HepG2 (cell line): ENCODE data around the gene PCGF3. TPM values are rescaled to one million over a fixed set of nuclear protein-coding genes. Genes with fewer than 3 reads are reported as not detected.

Experiments
- ATAC-seq: fragments of 200-7000 bp; cut with Tn5 transposase; 3 replicates; pipeline ENCODE4 v1.9.1; 2020; ENCODE audit warnings: mild to moderate bottlenecking, moderate library complexity
- BruUV-seq: library from RNA; stranded (reverse); fragments of 400-500 nt; replicated peaks from 2 replicates; lab custom pipeline; 2021; lab: Mats Ljungman, UMichigan
- CTCF ChIA-PET: fragments of 300-600 bp; formaldehyde crosslinking; extraction: SDS; loops from one replicate; lab custom pipeline; 2021; ENCODE audit warnings: low total read pairs, inconsistent platforms, low intra/inter-chr PET ratio; lab: Yijun Ruan, JAX
- POLR2A ChIA-PET: fragments of 350-600 bp; sonication (Branson Sonifier 250); formaldehyde crosslinking; loops from one replicate; lab custom pipeline; 2020; ENCODE audit warnings: antibody characterized with exemption, inconsistent platforms; lab: Yijun Ruan, JAX
- DNase-seq: peaks from one replicate; pipeline ENCODE4 v3.0.0-alpha.2; 2015; ENCODE audit warnings: low spot score
- FAIRE-seq: peaks from 3 replicates; lab custom pipeline; 2011; peaks lifted over from hg19 to GRCh38; lab: Jason Lieb, UNC
- H2AFZ ChIP-seq: one replicate; pipeline ENCODE4 v1.6.1; 2011; ENCODE audit warnings: low read length, inconsistent platforms
- H3K27ac ChIP-seq: fragments of 300-600 bp; 3 replicates; pipeline ENCODE4 v1.8.0; 2011; ENCODE audit warnings: mixed run types, mild to moderate bottlenecking, mixed read lengths, low read length, inconsistent platforms; ENCODE audit not compliant: insufficient read depth; ENCODE audit errors: extremely low read length
- H3K27me3 ChIP-seq, 2 experiments: fragments of 200-600 bp in 1 of 2; 2 replicates in 1 of 2; 3 replicates in 1 of 2; pipeline versions ENCODE4 v1.6.0 to v1.8.0; 2011; ENCODE audit warnings: low read length in 2 of 2, mild to moderate bottlenecking in 2 of 2, moderate library complexity in 2 of 2, inconsistent platforms in 1 of 2; ENCODE audit not compliant: insufficient read depth in 2 of 2, control insufficient read depth in 1 of 2
- H3K36me3 ChIP-seq, 2 experiments: fragments of 200-600 bp in 1 of 2; replicated peaks in 1 of 2; 2 replicates in 1 of 2; 3 replicates in 1 of 2; pipeline versions ENCODE4 v1.5.1 to v1.8.0; 2011; ENCODE audit warnings: low read length in 2 of 2, inconsistent platforms in 1 of 2; ENCODE audit not compliant: insufficient read depth in 2 of 2, control insufficient read depth in 1 of 2
- H3K4me1 ChIP-seq: 2 replicates; pipeline ENCODE4 v1.5.1; 2012; ENCODE audit warnings: low read length, inconsistent platforms; ENCODE audit not compliant: insufficient read depth
- H3K4me2 ChIP-seq: 2 replicates; pipeline ENCODE4 v1.6.0; 2011; ENCODE audit warnings: low read depth, low read length, inconsistent platforms
- H3K4me3 ChIP-seq, 3 experiments: fragments of 200-600 bp in 1 of 3; sonication (generic), shearing (Covaris generic) in 1 of 3; replicated peaks in 1 of 3; 2 replicates each; pipeline ENCODE4 v1.5.1; 2011 to 2016; ENCODE audit warnings: low read length in 3 of 3, inconsistent platforms in 2 of 3, low read depth in 2 of 3, mild to moderate bottlenecking in 2 of 3, control low read depth in 1 of 3, mixed read lengths in 1 of 3; ENCODE audit not compliant: insufficient read depth in 1 of 3
- H3K79me2 ChIP-seq: one replicate; pipeline ENCODE4 v1.6.1; 2011; ENCODE audit warnings: low read length, inconsistent platforms; ENCODE audit not compliant: insufficient read depth
- H3K9ac ChIP-seq: 2 replicates; pipeline ENCODE4 v1.6.0; 2011; ENCODE audit warnings: mild to moderate bottlenecking, low read depth, low read length, inconsistent platforms; ENCODE audit not compliant: insufficient read depth
- H3K9me3 ChIP-seq: 2 replicates; pipeline ENCODE4 v1.5.1; 2012; ENCODE audit warnings: mild to moderate bottlenecking, low read length
- H4K20me1 ChIP-seq: 2 replicates; pipeline ENCODE4 v1.6.0; 2011; ENCODE audit warnings: inconsistent platforms, mild to moderate bottlenecking, low read length, moderate library complexity; ENCODE audit not compliant: insufficient read depth
- FOXK1 ChIP-seq: sonication (generic); formaldehyde crosslinking; IDR thresholded peaks from 2 replicates; pipeline ENCODE4 v1.4.0; 2020; ENCODE audit warnings: low read depth, missing genetic modification reagents, borderline replicate concordance
- FOXK2 ChIP-seq: fragments of 450-650 bp; IDR thresholded peaks from 2 replicates; pipeline ENCODE4 v1.6.1; 2016
- HNF4G ChIP-seq, 2 experiments: sonication (generic) in 1 of 2; formaldehyde crosslinking in 1 of 2; IDR thresholded peaks; 2 replicates each; pipeline versions ENCODE4 v1.4.0 to v1.6.1; 2011 to 2020; ENCODE audit warnings: borderline replicate concordance in 2 of 2, low read depth in 2 of 2, mild to moderate bottlenecking in 2 of 2, low read length in 1 of 2, missing genetic modification reagents in 1 of 2, moderate library complexity in 1 of 2
- MIER2 ChIP-seq: IDR thresholded peaks from 2 replicates; pipeline ENCODE4 v1.6.1; 2016; ENCODE audit warnings: missing biosample characterization, missing genetic modification reagents
- ONECUT2 ChIP-seq: sonication (generic); formaldehyde crosslinking; IDR thresholded peaks from 2 replicates; pipeline ENCODE4 v1.4.0; 2020; ENCODE audit warnings: missing genetic modification reagents
- PHF21A ChIP-seq: sonication (generic); formaldehyde crosslinking; IDR thresholded peaks from 2 replicates; pipeline ENCODE4 v1.5.0; 2020; ENCODE audit warnings: mild to moderate bottlenecking, missing genetic modification reagents
- SAFB2 ChIP-seq: sonication (generic); formaldehyde crosslinking; IDR thresholded peaks from 2 replicates; pipeline ENCODE4 v1.5.1; 2020; ENCODE audit warnings: missing genetic modification reagents, low read depth, mild to moderate bottlenecking, borderline replicate concordance
- SAP130 ChIP-seq: IDR thresholded peaks from 2 replicates; pipeline ENCODE4 v1.6.1; 2016; ENCODE audit warnings: low read depth
- STAG1 ChIP-seq: sonication (generic); formaldehyde crosslinking; IDR thresholded peaks from 2 replicates; pipeline ENCODE4 v1.4.0; 2020; ENCODE audit warnings: missing genetic modification reagents
- ZNF33B ChIP-seq: sonication (generic); formaldehyde crosslinking; IDR thresholded peaks from 2 replicates; pipeline ENCODE4 v1.5.1; 2020; ENCODE audit warnings: mild to moderate bottlenecking, missing genetic modification reagents
- ZNF616 ChIP-seq: sonication (generic); formaldehyde crosslinking; IDR thresholded peaks from 2 replicates; pipeline ENCODE4 v1.5.0; 2020; ENCODE audit warnings: low read depth, mild to moderate bottlenecking, missing genetic modification reagents
- ZNF75D ChIP-seq: sonication (generic); formaldehyde crosslinking; IDR thresholded peaks from 2 replicates; pipeline ENCODE4 v1.8.1; 2023; ENCODE audit warnings: missing genetic modification reagents, mild to moderate bottlenecking, borderline replicate concordance
- ZNF83 ChIP-seq: sonication (generic); formaldehyde crosslinking; IDR thresholded peaks from 2 replicates; pipeline ENCODE4 v1.4.0; 2020; ENCODE audit warnings: missing genetic modification reagents, mild to moderate bottlenecking, borderline replicate concordance
- ZSCAN12 ChIP-seq: sonication (generic); formaldehyde crosslinking; IDR thresholded peaks from 2 replicates; pipeline ENCODE4 v1.9.0; 2021; ENCODE audit warnings: mild to moderate bottlenecking, missing genetic modification reagents
- WGBS: methylation state at CpG from one replicate; pipeline ENCODE4 v1.1.6; 2017; ENCODE audit warnings: low lambda C conversion rate; 5-methylcytosine and 5-hydroxymethylcytosine counted together
- in situ Hi-C: cut with HindIII; loops from 2 replicates; pipeline ENCODE4 v1.10.0; 2017; ENCODE audit warnings: low pct_unique_long_range_greater_than_20kb; ENCODE audit not compliant: extremely low pct_ligation_motif_present
- intact Hi-C: fragments of 100-400 bp; cut with micrococcal nuclease; formaldehyde crosslinking; loops from one replicate; pipeline ENCODE4 v1.10.0; 2022; ENCODE audit not compliant: unreplicated experiment
- polyA plus RNA-seq, 8 experiments: library from polyadenylated mRNA; depleted of rRNA in 3 of 8; stranded (reverse) in 7 of 8; unstranded in 1 of 8; fragments of >200 nt; fragmentation: Illumina TruSeq in 4 of 8; extraction: Trizol in 4 of 8; gene quantifications; 2 replicates each; pipeline versions ENCODE4 v1.2.1 to v1.2.3, GENCODE V29; 2011 to 2016; ENCODE audit warnings: low read depth in 4 of 8, missing spikeins in 1 of 8, mixed read lengths in 1 of 8; ENCODE audit not compliant: insufficient read depth in 1 of 8
- total RNA-seq, 5 experiments: library from RNA; depleted of rRNA; stranded (reverse); fragments of >200 nt; fragmentation: Illumina TruSeq; extraction: Trizol; gene quantifications; 2 replicates each; pipeline ENCODE4 v1.2.3, GENCODE V29; 2016; ENCODE audit warnings: low read depth in 1 of 5
- TF ChIP-seq, protein P1 (sequence below): sonication (generic); formaldehyde crosslinking; conservative IDR thresholded peaks from 2 replicates; pipeline ENCODE4 v1.4.0; 2020; ENCODE audit warnings: missing genetic modification reagents
- TF ChIP-seq, protein P2 (sequence below): sonication (generic); formaldehyde crosslinking; IDR thresholded peaks from 2 replicates; pipeline ENCODE4 v1.5.0; 2020; ENCODE audit warnings: mild to moderate bottlenecking, missing genetic modification reagents, borderline replicate concordance

PCGF3 gene
- total and polyA plus RNA-seq, 2 of the 13 experiments (the other 11 are each of a cell fraction or from before 2014, with no cell fraction given) = 28.6 to 66.2 TPM

DNA sequence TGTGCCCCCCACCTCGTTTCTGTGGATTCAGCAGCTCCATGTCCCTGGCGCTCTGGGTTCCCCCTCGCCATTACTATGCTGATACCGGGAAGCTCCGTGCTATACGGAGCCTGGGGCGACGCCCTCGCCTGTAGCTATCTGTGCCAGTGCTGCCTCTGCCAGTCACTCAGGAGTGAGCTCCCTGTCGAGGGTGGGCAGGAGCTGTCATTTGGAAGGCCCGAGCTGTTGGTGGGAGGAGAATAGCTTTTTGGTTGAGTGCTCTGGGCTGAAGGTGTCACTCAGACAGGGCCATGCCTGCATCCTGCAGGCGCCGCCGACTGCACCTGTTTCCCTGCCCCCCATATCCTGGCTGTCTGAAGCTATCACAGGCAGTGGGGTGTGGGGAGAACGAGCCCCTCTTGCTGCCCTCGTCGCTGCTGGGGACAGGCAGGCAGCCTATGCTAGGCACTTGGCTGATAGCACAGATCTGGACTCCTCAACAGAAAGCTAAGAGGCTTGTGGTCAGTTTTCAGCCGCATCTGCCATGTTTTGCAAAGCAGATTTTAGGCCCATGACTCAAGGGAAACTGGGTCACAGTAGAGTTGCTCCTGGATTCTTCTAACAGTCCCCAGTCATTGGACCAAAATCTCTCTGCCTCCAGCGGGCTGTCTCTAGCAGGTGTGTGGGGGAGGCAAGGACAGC is 88.4 kb downstream of the PCGF3 start:
- Histone ChIP-seq H3K27me3 (peaks cover 20 to 77% of the 10 kb centered on the region in 2 experiments), H3K9me3 (no peaks in the 10 kb centered on the region), H3K4me3 (no peak overlapping the region), H3K4me2 (no peak overlapping the region), H3K9ac (no peak overlapping the region), H4K20me1 (no peaks in the 10 kb centered on the region), H3K36me3 (no peaks in the 10 kb centered on the region), H3K79me2 (no peaks in the 10 kb centered on the region), H3K4me1 (peaks cover 14% of the 10 kb centered on the region), H3K27ac (no peak overlapping the region), H2AFZ (no peak overlapping the region)
- 36% methylated on average over 15 of the region's 19 CpGs for WGBS
- TF ChIP-seq PHF21A = no peak
- no peak for TF ChIP-seq STAG1 (CRISPR knock-in tag)
- TF ChIP-seq ZNF75D (CRISPR knock-in tag) = no peak
- TF ChIP-seq SAP130 (CRISPR knock-in tag) = no peak
- TF ChIP-seq, protein P1, sequence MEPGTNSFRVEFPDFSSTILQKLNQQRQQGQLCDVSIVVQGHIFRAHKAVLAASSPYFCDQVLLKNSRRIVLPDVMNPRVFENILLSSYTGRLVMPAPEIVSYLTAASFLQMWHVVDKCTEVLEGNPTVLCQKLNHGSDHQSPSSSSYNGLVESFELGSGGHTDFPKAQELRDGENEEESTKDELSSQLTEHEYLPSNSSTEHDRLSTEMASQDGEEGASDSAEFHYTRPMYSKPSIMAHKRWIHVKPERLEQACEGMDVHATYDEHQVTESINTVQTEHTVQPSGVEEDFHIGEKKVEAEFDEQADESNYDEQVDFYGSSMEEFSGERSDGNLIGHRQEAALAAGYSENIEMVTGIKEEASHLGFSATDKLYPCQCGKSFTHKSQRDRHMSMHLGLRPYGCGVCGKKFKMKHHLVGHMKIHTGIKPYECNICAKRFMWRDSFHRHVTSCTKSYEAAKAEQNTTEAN (CRISPR knock-in tag) = no peak
- TF ChIP-seq ZSCAN12 (CRISPR knock-in tag) = no peak
- no peak for TF ChIP-seq ZNF33B (CRISPR knock-in tag)
- TF ChIP-seq ZNF83 (CRISPR knock-in tag) = no peak
- no peak for TF ChIP-seq MIER2 (CRISPR knock-in tag)
- TF ChIP-seq SAFB2 (CRISPR knock-in tag) = no peak
- TF ChIP-seq ZNF616 (CRISPR knock-in tag) = no peak
- no peak for TF ChIP-seq ONECUT2 (CRISPR knock-in tag)
- TF ChIP-seq FOXK1 (CRISPR knock-in tag) = no peak
- TF ChIP-seq, protein P2, sequence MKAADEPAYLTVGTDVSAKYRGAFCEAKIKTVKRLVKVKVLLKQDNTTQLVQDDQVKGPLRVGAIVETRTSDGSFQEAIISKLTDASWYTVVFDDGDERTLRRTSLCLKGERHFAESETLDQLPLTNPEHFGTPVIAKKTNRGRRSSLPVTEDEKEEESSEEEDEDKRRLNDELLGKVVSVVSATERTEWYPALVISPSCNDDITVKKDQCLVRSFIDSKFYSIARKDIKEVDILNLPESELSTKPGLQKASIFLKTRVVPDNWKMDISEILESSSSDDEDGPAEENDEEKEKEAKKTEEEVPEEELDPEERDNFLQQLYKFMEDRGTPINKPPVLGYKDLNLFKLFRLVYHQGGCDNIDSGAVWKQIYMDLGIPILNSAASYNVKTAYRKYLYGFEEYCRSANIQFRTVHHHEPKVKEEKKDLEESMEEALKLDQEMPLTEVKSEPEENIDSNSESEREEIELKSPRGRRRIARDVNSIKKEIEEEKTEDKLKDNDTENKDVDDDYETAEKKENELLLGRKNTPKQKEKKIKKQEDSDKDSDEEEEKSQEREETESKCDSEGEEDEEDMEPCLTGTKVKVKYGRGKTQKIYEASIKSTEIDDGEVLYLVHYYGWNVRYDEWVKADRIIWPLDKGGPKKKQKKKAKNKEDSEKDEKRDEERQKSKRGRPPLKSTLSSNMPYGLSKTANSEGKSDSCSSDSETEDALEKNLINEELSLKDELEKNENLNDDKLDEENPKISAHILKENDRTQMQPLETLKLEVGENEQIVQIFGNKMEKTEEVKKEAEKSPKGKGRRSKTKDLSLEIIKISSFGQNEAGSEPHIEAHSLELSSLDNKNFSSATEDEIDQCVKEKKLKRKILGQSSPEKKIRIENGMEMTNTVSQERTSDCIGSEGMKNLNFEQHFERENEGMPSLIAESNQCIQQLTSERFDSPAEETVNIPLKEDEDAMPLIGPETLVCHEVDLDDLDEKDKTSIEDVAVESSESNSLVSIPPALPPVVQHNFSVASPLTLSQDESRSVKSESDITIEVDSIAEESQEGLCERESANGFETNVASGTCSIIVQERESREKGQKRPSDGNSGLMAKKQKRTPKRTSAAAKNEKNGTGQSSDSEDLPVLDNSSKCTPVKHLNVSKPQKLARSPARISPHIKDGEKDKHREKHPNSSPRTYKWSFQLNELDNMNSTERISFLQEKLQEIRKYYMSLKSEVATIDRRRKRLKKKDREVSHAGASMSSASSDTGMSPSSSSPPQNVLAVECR (CRISPR knock-in tag) = no peak
- no peak for TF ChIP-seq FOXK2
- TF ChIP-seq HNF4G (IDR thresholded peaks at IDR 0.05; ENCODE audit: borderline replicate concordance, low read depth, low read length) = no peak
- no peak for TF ChIP-seq HNF4G (CRISPR knock-in tag; IDR thresholded peaks at IDR 0.05; ENCODE audit: borderline replicate concordance, low read depth)
- ATAC-seq (no peak), FAIRE-seq (no peak), DNase-seq (no peak)
- no TSS peak for BruUV-seq
- in situ Hi-C loops (no loop called here), intact Hi-C loops (no loop called here)
- CTCF ChIA-PET = no interaction called here
- POLR2A ChIA-PET = interaction anchor here (3.4 kb wide), 1 partner anchor 12 kb away, joined by 27 read pairs; no protein-coding TSS in a partner anchor
